ENCODE results near the gene CDH23.

CDH23 gene

GRCh38 chr10:71406878-71407277 is 10.2 kb downstream of the CDH23 start:
- no peak for TF ChIP-seq CTCF (conservative IDR thresholded peaks at IDR 0.05; ENCODE audit: low read depth, low read length)
- Histone ChIP-seq H3K27ac (no peak overlapping the region), H2AFZ (ENCODE audit: low read depth) (no peak overlapping the region), H3K79me2 (ENCODE audit: insufficient read depth, low read depth) (no peaks in the 10 kb centered on the region), H3K9ac (no peak overlapping the region), H3K4me1 (ENCODE audit: low read depth, poor library complexity, severe bottlenecking) (no peaks in the 10 kb centered on the region), H3K4me2 (no peak overlapping the region), H4K20me1 (ENCODE audit: insufficient read depth) (no peaks in the 10 kb centered on the region), H3K4me3 (IDR thresholded peaks at IDR 0.05; ENCODE audit: insufficient read depth, low read depth, low read length) (no peak overlapping the region), H3K36me3 (ENCODE audit: insufficient read depth) (no peaks in the 10 kb centered on the region), H3K27me3 (ENCODE audit: insufficient read depth, low read depth) (peaks cover 24% of the 10 kb centered on the region)

GRCh38 chr10:71408436-71409225 is 11.9 kb downstream of the CDH23 start:
- no peak for TF ChIP-seq CTCF (conservative IDR thresholded peaks at IDR 0.05; ENCODE audit: low read depth, low read length)
- Histone ChIP-seq H2AFZ (ENCODE audit: low read depth) (no peak overlapping the region), H3K4me2 (no peak overlapping the region), H3K36me3 (ENCODE audit: insufficient read depth) (no peaks in the 10 kb centered on the region), H3K4me3 (IDR thresholded peaks at IDR 0.05; ENCODE audit: insufficient read depth, low read depth, low read length) (no peak overlapping the region), H4K20me1 (ENCODE audit: insufficient read depth) (no peaks in the 10 kb centered on the region), H3K4me1 (ENCODE audit: low read depth, poor library complexity, severe bottlenecking) (no peaks in the 10 kb centered on the region), H3K79me2 (ENCODE audit: insufficient read depth, low read depth) (no peaks in the 10 kb centered on the region), H3K27ac (no peak overlapping the region), H3K27me3 (ENCODE audit: insufficient read depth, low read depth) (peaks cover 22% of the 10 kb centered on the region), H3K9ac (no peak overlapping the region)

- Histone ChIP-seq H2AFZ (ENCODE audit: low read depth) (no peak overlapping the region), H3K4me2 (no peak overlapping the region), H3K4me1 (ENCODE audit: low read depth, poor library complexity, severe bottlenecking) (no peaks in the 10 kb centered on the region), H3K27ac (no peak overlapping the region), H3K9ac (no peak overlapping the region), H3K27me3 (ENCODE audit: insufficient read depth, low read depth) (peaks cover 15% of the 10 kb centered on the region), H3K36me3 (ENCODE audit: insufficient read depth) (no peaks in the 10 kb centered on the region), H3K79me2 (ENCODE audit: insufficient read depth, low read depth) (no peaks in the 10 kb centered on the region), H4K20me1 (ENCODE audit: insufficient read depth) (no peaks in the 10 kb centered on the region), H3K4me3 (IDR thresholded peaks at IDR 0.05; ENCODE audit: insufficient read depth, low read depth, low read length) (no peak overlapping the region)
- TF ChIP-seq CTCF (conservative IDR thresholded peaks at IDR 0.05; ENCODE audit: low read depth, low read length): no peak
Measured at GRCh38 chr10:71409516-71410104, 12.9 kb downstream of the CDH23 start.

GRCh38 chr10:71413581-71413980 is 16.9 kb downstream of the CDH23 start:
- Histone ChIP-seq H3K9ac (no peak overlapping the region), H3K36me3 (ENCODE audit: insufficient read depth) (no peaks in the 10 kb centered on the region), H4K20me1 (ENCODE audit: insufficient read depth) (no peaks in the 10 kb centered on the region), H2AFZ (ENCODE audit: low read depth) (no peak overlapping the region), H3K27ac (no peak overlapping the region), H3K4me3 (IDR thresholded peaks at IDR 0.05; ENCODE audit: insufficient read depth, low read depth, low read length) (no peak overlapping the region), H3K4me2 (no peak overlapping the region), H3K79me2 (ENCODE audit: insufficient read depth, low read depth) (no peaks in the 10 kb centered on the region), H3K4me1 (ENCODE audit: low read depth, poor library complexity, severe bottlenecking) (no peaks in the 10 kb centered on the region), H3K27me3 (ENCODE audit: insufficient read depth, low read depth) (no peaks in the 10 kb centered on the region)
- TF ChIP-seq CTCF (conservative IDR thresholded peaks at IDR 0.05; ENCODE audit: low read depth, low read length): no peak
